SK-N-SH treated with all-trans-retinoic acid at 6 μM for 48 hours (cell line): ENCODE data around the gene ACOT2.

Experiments used
- ESRRG ChIP-seq: fragments of 250-450 bp; sonication (Bioruptor Pico); IDR thresholded peaks from 2 replicates; pipeline ENCODE4 v1.6.1; 2021; ENCODE audit warnings: mild to moderate bottlenecking
- RARB ChIP-seq: fragments of 250-450 bp; sonication (Bioruptor Pico); IDR thresholded peaks from 2 replicates; pipeline ENCODE4 v1.8.0; 2021; ENCODE audit warnings: mild to moderate bottlenecking, moderate library complexity
- TF ChIP-seq, protein P1 (sequence below): fragments of 250-450 bp; sonication (Bioruptor Pico); IDR thresholded peaks from 2 replicates; pipeline ENCODE4 v1.8.0; 2020; ENCODE audit warnings: mild to moderate bottlenecking, moderate library complexity, borderline replicate concordance

DNA sequence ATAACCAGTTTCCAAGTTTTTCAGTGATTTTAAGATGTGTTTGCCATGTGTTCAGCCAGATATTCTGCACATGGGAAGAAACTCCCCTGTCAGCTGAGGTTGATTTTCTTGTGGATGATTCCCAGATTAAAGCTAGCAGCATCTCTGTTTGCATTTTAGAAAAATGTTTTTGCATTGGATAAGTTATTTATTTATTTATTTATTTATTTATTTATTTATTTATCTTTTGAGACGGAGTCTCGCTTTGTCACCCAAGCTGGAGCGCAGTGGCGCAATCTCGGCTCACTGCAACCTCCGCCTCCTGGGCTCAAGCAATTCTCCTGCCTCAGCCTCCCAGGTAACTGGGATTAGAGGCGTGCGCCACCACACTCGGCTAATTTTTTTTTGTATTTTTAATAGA is 25.5 kb downstream of the ACOT2 start:
- TF ChIP-seq RARB (CRISPR knock-in tag) (no peak), ESRRG (no peak)
- TF ChIP-seq, protein P1, sequence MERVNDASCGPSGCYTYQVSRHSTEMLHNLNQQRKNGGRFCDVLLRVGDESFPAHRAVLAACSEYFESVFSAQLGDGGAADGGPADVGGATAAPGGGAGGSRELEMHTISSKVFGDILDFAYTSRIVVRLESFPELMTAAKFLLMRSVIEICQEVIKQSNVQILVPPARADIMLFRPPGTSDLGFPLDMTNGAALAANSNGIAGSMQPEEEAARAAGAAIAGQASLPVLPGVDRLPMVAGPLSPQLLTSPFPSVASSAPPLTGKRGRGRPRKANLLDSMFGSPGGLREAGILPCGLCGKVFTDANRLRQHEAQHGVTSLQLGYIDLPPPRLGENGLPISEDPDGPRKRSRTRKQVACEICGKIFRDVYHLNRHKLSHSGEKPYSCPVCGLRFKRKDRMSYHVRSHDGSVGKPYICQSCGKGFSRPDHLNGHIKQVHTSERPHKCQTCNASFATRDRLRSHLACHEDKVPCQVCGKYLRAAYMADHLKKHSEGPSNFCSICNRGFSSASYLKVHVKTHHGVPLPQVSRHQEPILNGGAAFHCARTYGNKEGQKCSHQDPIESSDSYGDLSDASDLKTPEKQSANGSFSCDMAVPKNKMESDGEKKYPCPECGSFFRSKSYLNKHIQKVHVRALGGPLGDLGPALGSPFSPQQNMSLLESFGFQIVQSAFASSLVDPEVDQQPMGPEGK (CRISPR knock-in tag): no peak
